Effector CD4-positive, alpha-beta T cell (primary cell): ENCODE data around the gene WHRN.

ENCODE experiments used
- DNase-seq: peaks from one replicate; pipeline ENCODE4 v3.0.0-alpha.2; 2020

The WHRN gene

GRCh38 chr9:114414346-114414745, 90.9 kb downstream of the WHRN start:
- DNase-seq = no peak

- no peak for DNase-seq
Observed at GRCh38 chr9:114413861-114414301, 91.4 kb downstream of the WHRN start.

GRCh38 chr9:114412048-114412683, 93.1 kb downstream of the WHRN start:
- no peak for DNase-seq

GRCh38 chr9:114411452-114411851, 93.8 kb downstream of the WHRN start:
- DNase-seq = no peak

- no peak for DNase-seq
Observed at GRCh38 chr9:114410910-114411309, 94.4 kb downstream of the WHRN start.

GRCh38 chr9:114409842-114410241, 95.4 kb downstream of the WHRN start:
- DNase-seq = no peak

- DNase-seq = no peak
Observed at GRCh38 chr9:114409103-114409780, 96.0 kb downstream of the WHRN start.

GRCh38 chr9:114408645-114409044, 96.6 kb downstream of the WHRN start:
- DNase-seq = no peak

GRCh38 chr9:114407889-114408288, 97.4 kb downstream of the WHRN start:
- DNase-seq = no peak

GRCh38 chr9:114406441-114406840, 98.8 kb downstream of the WHRN start:
- DNase-seq = no peak

GRCh38 chr9:114405294-114406034, 99.8 kb downstream of the WHRN start:
- peak; percentile 74 for DNase-seq

GRCh38 chr9:114404531-114404930, 100.7 kb downstream of the WHRN start:
- DNase-seq = no peak

GRCh38 chr9:114403153-114403756, 102.0 kb downstream of the WHRN start:
- DNase-seq = no peak

GRCh38 chr9:114401344-114401743, 103.9 kb downstream of the WHRN start:
- DNase-seq = no peak

- no peak for DNase-seq
Observed at GRCh38 chr9:114400772-114401171, 104.5 kb downstream of the WHRN start.

- DNase-seq = no peak
Observed at GRCh38 chr9:114400219-114400618, 105.1 kb downstream of the WHRN start.

- no peak for DNase-seq
Observed at GRCh38 chr9:114399381-114399780, 105.9 kb downstream of the WHRN start.

GRCh38 chr9:114397848-114398605, 107.2 kb downstream of the WHRN start:
- peak; percentile 96 for DNase-seq

- DNase-seq = no peak
Observed at GRCh38 chr9:114397219-114397847, 107.9 kb downstream of the WHRN start.

GRCh38 chr9:114396558-114397218, 108.6 kb downstream of the WHRN start:
- no peak for DNase-seq

GRCh38 chr9:114395768-114396167, 109.5 kb downstream of the WHRN start:
- DNase-seq = no peak

- no peak for DNase-seq
Observed at GRCh38 chr9:114395334-114395617, 110.0 kb downstream of the WHRN start.
